GM19395 (cell line): ENCODE data around the gene SLC38A3.
"Not testable (repeated sequence)": the region's sequence is repeated elsewhere in the genome, so short reads cannot be mapped to it uniquely, and the experiment has no call there.

Experiments used
- ATAC-seq: cut with Tn5 transposase; IDR thresholded peaks from one replicate; pipeline ENCODE4 v1.9.1; 2021; ENCODE audit warnings: mild to moderate bottlenecking, moderate library complexity; ENCODE audit not compliant: unreplicated experiment

Gene SLC38A3

DNA sequence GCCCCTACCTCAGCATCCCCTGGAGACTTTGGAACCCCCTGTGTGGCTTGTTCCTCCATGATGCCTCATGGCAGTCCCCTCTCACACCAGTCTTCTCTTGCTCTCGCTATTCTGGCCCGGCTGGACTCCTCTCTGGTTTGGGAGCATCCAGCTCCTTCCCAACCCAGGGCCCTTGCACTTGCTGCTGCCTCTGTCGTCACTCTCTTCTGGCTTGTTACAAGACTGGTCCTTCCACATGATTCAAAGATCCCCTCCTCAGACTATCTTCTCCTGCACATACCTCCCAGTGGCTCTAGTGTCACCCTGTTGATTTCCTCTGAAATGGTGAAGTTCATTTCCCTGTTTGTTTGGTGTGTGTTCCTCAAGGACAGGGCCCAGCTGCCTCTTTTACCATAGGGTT lies 24.4 kb downstream of the SLC38A3 start:
- no peak for ATAC-seq

DNA sequence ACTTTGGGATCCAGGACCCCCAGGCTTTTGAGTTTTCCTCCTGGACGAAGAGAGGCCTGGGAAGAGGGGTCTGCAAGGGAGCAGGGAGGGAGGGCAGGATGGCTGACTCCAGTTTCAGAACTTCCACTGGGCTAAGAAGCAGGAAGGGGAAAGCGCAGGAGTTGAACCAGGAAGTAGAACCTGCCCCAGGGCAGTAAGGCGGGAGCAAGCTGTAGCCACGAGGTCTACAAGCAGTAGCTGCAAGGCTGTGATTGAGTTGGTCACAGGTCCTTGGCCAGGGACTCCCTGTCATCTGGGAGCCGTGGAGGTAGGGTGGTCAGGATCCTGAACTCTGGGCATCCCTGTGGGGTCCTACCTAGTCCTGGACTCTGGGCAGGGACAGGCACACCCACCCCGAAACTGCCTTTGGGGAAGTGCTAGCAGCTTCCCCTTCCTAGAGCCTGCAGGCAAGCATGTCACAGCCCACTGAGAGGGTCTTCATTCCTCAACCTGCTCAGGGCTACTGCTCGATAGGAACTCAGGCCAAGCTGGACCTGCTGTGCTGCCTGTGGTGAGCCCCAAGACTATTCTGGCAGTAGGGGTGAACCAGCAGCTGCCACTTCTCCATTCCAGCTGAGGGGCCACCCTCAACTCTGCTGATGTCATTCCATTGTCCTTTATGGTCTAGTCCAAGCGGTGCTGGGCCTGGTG lies 25.2 kb downstream of the SLC38A3 start:
- no peak for ATAC-seq

DNA sequence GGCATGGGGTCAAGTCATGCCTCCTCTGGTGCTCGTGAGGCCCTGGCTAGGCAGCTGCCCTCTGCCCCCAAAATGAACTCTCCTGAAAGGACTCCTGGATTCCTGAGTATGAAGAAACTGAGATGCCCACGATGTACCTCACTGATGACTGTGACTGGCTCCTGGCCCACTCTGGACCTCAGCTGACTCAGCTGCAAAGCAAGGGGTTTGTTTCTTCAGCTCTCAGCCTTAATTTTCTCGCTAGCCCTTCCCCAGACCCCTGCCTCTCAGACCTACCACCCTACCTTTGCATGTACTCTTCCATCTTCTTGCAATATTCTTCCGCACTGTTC lies 25.7 kb downstream of the SLC38A3 start:
- no peak for ATAC-seq

DNA sequence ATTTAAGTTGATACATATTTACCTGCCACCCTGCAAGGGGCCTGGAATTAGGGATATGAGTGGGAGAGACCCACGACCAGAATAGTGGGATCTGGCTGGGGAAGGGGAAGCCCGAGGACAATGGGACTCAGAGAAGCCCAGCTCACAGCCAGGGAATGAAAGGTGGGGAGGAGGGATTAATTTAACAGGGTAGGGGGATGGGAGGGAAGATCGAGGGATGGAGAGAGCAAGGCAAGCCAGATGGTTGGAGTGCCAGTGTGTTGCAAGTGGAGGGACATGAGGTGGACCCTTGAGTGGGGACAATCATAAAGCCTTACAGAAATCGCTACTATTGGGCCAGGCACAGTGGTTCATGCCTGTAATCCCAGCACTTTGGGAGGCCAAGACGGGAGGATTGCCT lies 26.5 kb downstream of the SLC38A3 start:
- ATAC-seq, result no peak

DNA sequence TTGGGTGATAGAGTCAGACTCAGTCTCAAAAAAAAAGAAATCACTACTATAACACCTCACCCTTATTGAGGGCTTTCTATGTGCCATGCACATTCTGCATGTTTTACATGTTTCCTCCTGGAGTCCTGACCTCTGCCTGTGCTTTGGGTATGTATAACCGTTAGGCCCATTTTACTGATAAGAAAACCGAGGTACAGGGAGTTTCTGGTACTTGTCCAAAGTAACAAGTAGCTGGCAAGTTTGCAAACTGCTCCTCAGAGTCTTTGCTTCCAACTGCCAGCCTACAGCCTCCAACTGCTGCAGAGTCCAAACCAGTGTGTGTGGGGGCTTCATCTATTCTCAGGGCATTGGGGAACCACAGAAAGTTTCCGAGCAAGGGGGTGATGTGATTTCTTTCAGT lies 27.2 kb downstream of the SLC38A3 start:
- no peak for ATAC-seq

DNA sequence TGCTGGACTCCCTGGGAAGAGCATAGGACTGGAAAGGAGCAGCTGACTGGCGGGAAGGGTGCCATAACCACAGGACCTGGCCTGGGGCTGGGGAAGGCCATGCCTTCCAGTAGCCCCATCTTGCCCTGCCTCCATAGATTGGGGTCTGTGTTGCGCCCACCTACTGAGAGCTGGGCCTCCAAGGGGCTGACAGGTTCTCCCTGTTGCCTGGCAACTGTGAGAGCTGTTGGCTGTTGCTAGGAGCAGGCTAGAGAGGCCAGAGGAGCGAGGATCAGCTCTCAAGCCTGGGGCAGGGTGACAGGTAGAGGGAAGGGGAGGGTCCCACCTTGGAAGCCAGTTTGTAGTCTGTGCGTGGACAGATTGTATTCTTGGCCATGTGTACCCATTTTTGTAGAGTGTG lies 28.1 kb downstream of the SLC38A3 start:
- ATAC-seq, result no peak

DNA sequence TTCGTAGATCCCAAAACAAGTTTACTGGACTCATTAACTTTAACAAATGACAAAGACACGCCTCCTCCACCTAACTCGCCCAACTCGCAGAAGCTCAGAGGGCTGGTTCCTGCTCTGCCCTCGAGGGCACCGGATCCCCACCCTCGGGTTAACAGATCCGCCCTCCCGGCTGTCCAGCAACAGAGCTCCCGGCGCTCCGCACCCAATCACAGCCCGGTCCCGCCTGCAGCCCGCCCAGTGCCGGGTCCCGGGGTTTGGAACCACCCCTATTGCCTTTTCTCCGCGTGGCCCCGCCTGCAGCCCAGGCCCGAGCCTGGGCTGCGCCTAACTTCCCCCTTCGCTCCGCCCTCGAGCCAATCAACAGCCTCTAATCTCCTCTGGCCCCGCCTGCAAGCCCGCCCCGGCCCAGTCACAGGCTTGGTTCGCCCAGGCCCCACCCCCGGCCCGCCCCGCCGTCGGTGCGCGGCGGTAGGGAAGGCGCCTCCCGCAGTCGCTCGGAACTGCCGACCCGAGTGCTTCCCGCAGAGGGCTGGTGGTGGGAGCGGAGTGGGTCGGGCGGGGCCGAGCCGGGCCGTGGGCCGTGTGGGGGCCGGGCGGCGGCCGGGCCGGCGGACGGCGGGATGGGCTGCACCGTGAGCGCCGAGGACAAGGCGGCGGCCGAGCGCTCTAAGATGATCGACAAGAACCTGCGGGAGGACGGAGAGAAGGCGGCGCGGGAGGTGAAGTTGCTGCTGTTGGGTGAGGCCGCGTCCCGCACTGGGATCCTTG lies 30.8 kb downstream of the SLC38A3 start, which contains the start of gene GNAI2:
TSS of gene GNAI2 (plus strand) at position 489 of the 768 bp plus-strand sequence. CDS start at position 621, 132 bp downstream.
- ATAC-seq, result peak; percentile 93

DNA sequence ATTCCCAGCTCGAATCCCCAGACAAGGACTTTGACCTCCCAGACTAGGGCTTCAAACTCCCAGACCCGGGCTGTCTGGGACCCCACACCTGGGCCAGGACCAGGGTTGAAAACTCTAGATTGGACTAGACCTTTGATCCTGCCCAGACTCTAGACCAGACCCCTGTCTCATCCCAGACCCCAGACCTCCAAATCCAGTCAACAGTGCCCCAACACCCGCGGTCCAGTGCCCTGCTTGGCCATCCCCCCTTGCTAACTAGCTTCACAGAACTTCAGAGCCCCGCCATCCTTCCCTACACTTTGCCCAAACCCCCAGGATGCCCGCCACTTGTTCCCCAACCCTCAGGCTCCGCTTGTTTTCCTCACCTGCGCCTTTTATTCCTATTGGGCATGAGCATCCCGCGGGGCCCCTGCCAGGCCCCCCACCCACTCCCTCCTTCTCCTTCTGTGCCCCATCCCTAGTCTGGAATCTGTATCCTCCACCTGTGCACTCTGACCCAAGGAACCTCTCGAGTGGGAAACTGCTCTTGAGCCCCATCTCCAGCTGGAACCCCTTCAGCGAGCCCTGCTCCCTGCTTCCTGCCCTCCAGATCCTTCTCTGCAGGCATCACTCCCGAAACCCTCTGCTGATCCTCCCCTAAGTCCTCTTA lies 31.5 kb downstream of the SLC38A3 start:
- ATAC-seq, result no peak

DNA sequence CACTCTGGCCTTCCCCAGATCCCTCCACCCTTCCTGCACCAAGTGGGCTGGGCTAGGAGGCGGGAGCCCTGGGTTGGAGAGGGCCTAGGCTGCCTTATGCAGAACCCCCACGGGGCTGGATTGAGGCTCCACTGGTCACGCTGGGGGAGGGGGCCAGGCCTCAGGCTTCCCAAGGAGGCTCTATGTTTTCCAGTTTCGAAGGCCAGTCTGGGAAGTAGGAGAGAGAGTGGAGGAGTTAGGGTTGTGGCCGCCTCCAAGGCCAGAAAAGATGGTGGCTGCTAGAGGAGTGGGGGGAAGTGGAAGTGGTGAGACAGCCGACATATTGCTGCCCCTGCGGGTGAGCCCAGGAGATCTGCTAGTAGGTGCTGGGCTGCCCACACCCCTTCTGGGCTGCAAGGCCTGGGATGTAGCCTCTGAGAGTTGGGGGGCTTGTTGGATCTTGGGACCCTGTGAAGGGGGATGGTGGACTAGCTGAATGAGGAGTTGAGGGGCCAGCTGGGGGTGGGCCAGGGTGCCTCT lies 32.1 kb downstream of the SLC38A3 start:
- no peak for ATAC-seq

DNA sequence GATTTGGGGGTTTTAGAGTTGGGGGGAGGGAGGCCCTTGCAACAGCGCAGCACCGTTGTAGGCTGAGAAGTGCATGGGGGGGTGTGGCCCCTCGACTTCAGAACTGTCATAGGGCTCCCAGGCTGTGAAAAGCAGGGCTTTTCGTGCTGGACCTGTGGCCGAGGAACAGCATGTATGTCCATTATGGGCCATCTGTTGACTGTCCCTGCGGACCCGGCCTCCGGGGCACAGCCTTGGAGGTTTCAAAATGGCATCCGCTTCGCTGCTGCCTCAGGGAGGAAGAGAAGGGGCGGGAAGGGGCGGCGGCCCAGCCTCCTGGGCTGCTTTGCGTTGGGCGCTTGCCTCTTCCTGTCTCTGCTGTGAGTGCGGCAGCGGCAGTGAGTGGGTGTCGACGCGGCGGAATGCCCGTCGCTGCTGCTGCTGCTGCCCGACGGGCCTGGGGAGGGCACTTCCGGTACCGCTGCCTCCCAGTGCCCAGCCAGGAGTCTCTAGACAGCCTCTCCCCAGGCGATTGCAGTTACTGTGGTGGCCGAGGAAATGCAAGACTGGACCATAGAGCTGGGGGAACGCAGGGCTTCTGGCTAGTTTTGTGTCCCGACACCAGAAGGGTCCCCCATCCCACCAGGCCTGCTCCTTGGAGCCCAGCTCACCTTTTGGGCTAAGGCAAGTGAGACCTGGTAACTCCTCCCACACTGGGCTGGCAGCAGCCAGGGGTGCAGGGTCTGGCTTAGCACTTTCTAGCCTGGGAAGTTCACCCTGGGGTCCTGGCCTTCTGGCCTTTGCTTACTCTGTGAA lies 32.9 kb downstream of the SLC38A3 start:
- ATAC-seq, result no peak

DNA sequence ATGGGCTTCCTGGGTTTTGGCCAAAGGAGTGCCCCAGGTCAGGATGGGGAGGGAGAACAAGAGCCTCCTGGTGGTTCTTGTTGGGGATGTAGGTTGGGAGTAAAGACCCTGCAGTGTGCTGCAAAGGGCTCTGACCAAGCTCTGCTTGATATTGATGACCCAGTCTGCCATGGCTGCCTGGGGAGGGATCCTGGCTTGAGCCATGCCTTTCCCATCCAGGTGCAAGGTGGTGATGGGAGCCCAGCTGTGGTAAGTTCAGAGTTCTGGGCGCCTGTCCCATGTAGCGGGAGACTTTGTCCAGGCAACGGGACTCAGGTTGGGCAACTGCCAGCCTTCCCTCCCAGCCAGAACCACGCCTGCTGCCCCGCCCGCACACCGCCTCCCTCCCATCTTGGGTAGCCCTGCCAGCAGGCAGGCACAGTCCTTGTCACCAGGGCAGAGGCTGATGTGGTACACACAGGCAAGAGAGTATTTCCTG lies 33.5 kb downstream of the SLC38A3 start:
- no peak for ATAC-seq

DNA sequence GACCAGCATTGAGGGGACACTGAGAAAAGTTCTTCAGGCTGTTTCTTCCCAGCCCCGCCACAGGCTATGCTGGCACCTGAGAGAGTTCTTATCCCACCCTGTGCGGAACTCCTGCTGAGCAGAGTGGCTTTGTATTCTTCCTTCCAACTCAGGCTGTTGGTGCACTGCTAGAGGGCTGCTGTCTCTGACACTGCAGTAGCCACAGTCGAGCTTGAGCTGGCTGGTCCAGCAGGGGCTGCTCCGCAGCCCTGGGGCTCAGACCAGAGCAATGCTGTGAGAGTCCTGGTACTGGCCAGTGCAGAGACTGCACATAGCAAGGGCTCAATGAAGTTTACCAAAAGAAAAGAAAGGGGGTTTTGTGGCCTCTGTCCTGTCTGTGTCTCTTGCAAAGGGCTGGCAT lies 34.6 kb downstream of the SLC38A3 start:
- ATAC-seq, result no peak

DNA sequence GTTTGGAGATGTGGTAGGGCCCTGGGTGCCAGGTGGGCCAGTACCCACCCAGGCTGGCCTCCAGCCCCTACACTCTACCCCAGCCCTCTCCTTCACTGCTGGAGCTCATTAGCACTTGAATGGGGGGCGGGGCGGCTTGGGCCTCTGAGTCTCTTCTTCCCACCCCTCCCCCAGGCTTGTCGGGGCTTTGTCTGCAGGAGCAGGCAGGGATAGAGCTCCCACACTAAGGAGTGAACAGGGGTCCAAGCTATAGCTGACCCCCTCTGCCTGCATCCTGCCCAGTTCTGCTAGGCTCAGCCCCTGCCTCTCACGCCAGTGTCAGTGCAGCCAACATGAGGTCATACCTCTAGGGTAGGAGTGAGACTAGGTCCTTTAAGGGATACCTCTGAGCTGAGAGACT lies 36.1 kb downstream of the SLC38A3 start:
- ATAC-seq, result no peak

DNA sequence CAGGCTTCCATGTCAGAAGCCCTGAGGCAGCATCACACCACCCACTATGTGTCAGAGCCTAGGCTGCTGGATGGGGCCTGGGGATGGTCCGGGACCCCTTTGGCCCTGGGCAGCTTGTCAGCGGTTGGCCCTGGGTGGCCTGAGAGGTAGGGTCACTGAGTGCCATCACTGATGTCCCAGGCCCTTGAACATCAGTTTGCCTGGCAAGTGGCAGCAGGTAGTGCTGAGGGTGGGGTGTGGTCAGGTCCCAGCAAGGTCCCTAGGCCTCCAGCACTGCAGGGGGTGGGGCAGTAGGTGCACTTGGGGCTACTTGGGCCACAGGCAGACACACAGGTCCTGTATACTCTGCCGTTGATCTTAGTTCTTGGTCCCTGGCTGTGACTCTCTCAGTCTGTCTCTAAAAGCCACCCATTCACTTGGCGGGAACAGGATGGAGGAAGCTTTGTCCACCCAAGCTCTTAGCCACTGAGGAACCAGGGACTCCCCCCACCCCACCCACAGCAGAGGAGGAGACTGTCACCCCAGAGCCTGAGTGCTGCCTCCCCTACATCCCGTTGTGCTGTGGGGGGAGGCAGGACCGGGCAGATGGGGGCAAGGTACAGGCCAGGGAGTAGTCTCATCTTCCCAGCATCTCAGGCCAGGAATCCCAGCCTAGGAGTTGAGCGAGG lies 36.8 kb downstream of the SLC38A3 start:
- ATAC-seq, result no peak

DNA sequence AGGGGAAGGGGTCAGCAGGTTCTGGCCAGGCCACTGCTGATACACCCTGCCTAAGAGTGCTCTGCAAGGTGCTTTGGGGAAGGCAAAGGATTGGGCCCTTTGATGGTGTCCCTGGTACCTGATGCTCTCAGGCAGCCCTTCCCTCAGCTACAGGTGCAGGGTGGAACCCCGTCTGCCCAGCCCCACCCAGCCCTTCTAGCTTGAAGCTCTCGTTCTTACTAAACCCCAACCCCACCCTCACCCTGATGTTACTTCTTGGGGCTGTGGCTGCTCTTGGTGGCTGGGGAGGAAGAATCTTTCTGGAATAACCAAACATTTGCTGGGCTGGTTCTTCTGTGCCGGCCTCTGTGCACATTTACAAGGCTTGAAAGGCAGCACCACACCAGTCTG lies 37.3 kb downstream of the SLC38A3 start:
- ATAC-seq, result no peak

DNA sequence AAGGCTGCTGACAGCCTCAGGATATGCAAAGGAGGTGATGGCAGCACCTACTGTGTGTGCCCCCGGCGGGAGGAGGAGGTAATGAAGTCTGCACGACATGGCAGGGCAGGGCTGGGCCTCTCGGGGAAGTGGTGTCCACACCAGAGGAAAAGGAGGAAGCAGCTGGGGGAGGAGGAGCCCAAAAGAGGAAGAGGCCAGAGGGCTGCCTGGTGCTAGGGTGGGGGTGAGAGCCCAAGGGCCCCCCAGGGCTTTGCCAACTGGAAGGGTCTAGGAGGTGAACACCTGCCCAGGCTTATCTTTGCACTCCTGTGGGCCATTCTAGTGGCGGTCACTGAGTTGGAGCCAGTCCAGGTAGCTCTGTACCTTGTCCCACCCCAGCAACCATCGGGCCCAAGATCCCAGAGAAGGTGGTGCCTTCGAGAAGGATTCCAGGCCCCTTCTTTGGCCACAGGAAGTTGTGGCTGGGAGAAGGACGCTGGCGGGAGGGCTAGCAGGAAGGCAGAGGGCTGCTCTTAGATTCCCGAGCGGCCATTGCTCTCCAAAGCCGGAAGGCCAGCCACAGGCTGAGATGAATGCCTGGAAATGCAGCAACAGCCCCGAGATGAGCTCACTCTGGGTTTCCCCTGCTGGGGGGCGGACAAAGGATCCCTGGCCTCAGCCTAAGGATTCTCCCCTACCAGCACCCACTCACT lies 37.9 kb downstream of the SLC38A3 start:
- no peak for ATAC-seq

DNA sequence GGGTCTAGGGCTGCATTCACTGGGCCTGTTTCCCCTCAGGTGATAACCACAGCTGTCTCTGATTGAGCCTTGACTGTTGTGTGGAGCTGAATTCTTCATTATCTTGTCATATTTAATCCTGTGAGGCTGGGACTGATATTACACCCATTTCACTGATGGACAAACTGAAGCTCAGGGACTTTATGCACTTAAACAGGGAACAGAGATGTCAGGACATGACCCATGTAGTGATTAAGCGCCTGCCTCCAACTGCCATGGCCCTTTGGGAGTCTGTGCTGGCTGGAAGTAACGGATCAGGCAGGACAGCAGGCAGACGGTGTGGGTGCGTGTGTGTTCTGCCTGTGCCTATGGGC lies 38.4 kb downstream of the SLC38A3 start:
- ATAC-seq, result no peak

DNA sequence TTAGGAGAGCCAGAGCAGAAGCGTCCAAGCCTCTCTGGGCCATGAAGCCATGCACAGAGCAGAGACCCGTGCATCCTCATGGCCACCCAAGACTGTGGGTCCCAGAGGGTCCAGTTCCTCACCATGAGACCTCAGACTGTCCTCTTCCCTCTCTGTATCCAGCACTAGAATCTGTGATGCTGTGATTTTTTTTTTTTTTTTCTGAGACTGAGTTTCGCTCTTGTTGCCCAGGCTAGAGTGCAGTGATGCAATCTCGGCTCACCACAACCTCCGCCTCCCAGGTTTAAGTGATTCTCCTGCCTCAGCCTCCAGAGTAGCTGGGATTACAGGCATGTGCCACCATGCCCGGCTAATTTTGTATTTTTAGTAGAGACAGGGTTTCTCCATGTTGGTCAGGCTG lies 39.7 kb downstream of the SLC38A3 start:
- ATAC-seq, result not testable (repeated sequence)

DNA sequence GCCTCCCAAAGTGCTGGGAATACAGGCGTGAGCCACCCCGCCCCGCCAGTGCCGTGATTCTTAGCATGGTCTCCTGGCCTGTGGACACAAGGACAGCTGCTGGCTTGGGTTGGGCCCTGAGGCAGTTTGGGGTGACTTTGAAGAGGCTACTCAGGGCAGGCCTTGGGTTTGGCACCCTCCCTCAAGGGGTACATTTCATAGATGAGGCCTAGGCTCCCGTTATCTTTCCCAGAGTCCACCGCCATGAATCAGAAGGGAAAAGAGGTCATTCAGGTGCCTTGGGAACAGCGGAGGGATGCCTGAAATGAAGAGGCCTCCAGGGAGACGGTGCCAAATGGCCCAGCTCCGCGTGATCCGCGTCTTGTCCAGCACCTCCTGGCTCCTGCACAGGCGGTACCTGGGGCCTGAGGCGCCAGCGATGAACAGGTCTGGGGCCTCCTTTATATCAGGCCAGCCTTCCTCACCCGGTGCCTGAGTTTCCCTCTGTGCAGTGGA lies 40.2 kb downstream of the SLC38A3 start:
- ATAC-seq, result no peak
